NCI-H2107 treated with DMSO at 0.1 percent for 48 hours (cell line): ENCODE measurements around the gene ZNF35.

Source experiments
- DNase-seq: peaks from one replicate; lab custom pipeline; 2025; ENCODE audit not compliant: unreplicated experiment; lab: John Stamatoyannopoulos, UW

ZNF35 gene

DNA sequence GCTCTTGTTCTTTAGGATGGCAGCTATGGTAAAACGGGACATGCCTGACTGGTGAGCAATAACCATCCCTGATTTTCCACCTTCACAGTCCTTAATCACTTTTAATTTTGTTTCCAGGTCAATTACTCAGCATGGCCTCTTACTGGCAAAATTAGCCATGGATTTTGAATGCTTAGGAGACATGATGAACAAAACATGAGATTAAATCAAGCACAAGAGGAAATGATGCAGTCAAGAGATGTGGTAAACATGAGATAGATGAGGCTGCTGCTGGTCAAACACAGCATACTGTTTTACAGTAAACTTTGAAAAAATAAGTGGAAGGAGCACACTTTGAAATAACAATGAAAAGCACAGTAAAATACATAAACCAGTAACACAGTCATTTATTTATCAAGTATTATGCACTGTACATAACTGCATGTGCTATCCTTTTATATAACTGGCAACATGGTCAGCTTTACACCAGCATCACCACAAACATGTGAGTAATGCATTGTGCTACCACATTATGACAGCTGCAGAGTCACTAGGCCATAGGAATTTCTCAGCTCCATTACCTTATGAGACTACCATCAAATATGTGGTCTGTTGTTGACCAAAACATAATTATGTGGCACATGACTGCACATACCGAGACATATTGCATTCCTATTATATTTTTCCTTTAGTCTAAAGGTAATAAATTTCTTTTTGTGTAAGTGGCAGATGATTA, 33.8 kb downstream of the ZNF35 start:
- DNase-seq: no peak

DNA sequence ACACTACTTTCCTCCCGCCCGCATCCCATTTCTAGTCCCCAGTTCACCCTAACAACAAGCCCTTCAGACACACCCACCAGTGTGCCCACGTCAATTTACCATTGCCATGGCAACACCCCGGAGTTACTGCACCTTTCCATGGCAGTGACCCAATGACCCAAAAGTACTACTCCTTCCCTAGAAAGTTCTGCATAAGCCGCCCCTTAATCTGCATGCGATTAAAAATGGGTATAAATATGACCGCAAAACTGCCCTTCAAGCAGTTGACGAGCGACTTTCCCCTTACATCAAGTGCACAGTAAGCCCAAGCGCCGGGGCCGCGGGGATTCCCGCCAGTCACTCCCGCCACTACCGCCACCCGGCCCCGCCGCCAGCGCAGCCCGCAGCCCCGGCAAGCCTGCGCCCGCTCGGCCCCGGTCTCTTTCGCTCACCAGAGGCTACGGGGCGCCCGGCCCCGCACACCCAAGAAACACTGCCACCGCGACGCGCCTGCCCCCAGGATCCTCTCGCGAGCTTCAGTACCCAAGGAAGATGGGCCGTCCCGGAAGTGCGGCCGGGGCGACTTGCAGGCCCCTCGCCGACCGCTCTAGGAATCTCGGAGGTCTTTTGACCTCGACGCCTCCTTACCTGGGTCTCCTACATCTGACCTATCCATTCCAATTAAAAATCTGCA, 36.7 kb downstream of the ZNF35 start:
- DNase-seq: no peak

DNA sequence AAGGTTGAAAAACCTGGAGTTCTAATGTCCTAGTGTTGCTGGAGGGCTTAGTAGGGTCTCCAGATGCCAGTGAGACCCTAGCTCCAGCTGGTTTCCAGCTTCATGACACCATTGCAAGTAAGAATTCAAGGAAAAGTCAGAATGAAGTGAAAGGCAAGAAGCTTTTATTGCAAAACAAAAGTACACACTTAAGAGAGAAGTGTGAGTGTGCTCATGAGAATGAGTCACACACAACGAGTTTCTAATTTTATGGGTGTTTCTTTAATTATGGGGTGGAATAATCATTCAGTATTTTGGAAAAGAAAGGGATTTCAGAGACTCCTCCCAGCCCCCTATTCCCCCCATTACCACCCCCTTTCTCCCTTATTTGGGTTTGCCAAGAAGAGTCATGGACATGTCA, 39.4 kb downstream of the ZNF35 start:
- DNase-seq: no peak
